Measurements from ENCODE around the gene FANCD2OS.

Gene FANCD2OS

GRCh38 chr3:10149226-10149625 lies 41.2 kb upstream of the FANCD2OS start:
- Histone ChIP-seq H3K9me3 (ENCODE audit: insufficient read depth, low read depth, low read length) (no peaks in the 10 kb centered on the region), H4K20me1 (ENCODE audit: insufficient read depth, low read length, poor library complexity, severe bottlenecking) (peaks cover 24% of the 10 kb centered on the region), H3K4me1 (ENCODE audit: insufficient read depth, low read length, poor library complexity, severe bottlenecking) (peaks cover 17% of the 10 kb centered on the region), H3K27me3 (ENCODE audit: insufficient read depth, low read length, poor library complexity, severe bottlenecking) (no peaks in the 10 kb centered on the region), H3K36me3 (ENCODE audit: insufficient read depth, low read length) (peaks cover 32% of the 10 kb centered on the region), H2AFZ (ENCODE audit: low read length) (no peak overlapping the region), H3F3A (ENCODE audit: low read depth) (no peaks in the 10 kb centered on the region), H3K9me2 (replicated peaks; ENCODE audit: low read depth, low read length) (no peaks in the 10 kb centered on the region), H3K4me2 (ENCODE audit: low read depth, low read length, poor library complexity, severe bottlenecking) (no peak overlapping the region), H3K79me2 (ENCODE audit: insufficient read depth, low read length) (peaks cover 44% of the 10 kb centered on the region), H3K4me3 (ENCODE audit: low read length, poor library complexity, severe bottlenecking) (no peak overlapping the region), H3K9ac (ENCODE audit: low read depth, low read length, poor library complexity, severe bottlenecking) (no peak overlapping the region)
- TF ChIP-seq EZH2phosphoT487 (IDR thresholded peaks at IDR 0.05; ENCODE audit: borderline replicate concordance) (no peak), CTCF (conservative IDR thresholded peaks at IDR 0.05; ENCODE audit: low read length) (no peak)

GRCh38 chr3:10145685-10146084 lies 37.6 kb upstream of the FANCD2OS start:
- H3K4me2 ChIP-seq (ENCODE audit: low read depth, low read length, poor library complexity, severe bottlenecking), result peak overlapping the region; percentile 89
- H3K4me3 ChIP-seq (ENCODE audit: low read length, poor library complexity, severe bottlenecking), result peak overlapping the region; percentile 65
- peaks cover 43% of the 10 kb centered on the region for H4K20me1 ChIP-seq (ENCODE audit: insufficient read depth, low read length, poor library complexity, severe bottlenecking)
- H3K27me3 ChIP-seq (ENCODE audit: insufficient read depth, low read length, poor library complexity, severe bottlenecking), result no peaks in the 10 kb centered on the region
- H3K9me2 ChIP-seq (replicated peaks; ENCODE audit: low read depth, low read length), result no peaks in the 10 kb centered on the region
- H3K9ac ChIP-seq (ENCODE audit: low read depth, low read length, poor library complexity, severe bottlenecking), result no peak overlapping the region
- TF ChIP-seq CTCF (conservative IDR thresholded peaks at IDR 0.05; ENCODE audit: low read length) (no peak), EZH2phosphoT487 (IDR thresholded peaks at IDR 0.05; ENCODE audit: borderline replicate concordance) (no peak)
- H3K4me1 ChIP-seq (ENCODE audit: insufficient read depth, low read length, poor library complexity, severe bottlenecking), result peaks cover 38% of the 10 kb centered on the region
- no peak overlapping the region for H2AFZ ChIP-seq (ENCODE audit: low read length)
- H3K9me3 ChIP-seq (ENCODE audit: insufficient read depth, low read depth, low read length), result no peaks in the 10 kb centered on the region
- peaks cover 68% of the 10 kb centered on the region for H3K79me2 ChIP-seq (ENCODE audit: insufficient read depth, low read length)
- no peaks in the 10 kb centered on the region for H3F3A ChIP-seq (ENCODE audit: low read depth)
- H3K36me3 ChIP-seq (ENCODE audit: insufficient read depth, low read length), result peaks cover 16% of the 10 kb centered on the region

GRCh38 chr3:10142707-10143560 lies 34.9 kb upstream of the FANCD2OS start:
- no peaks in the 10 kb centered on the region for H3K9me2 ChIP-seq (replicated peaks; ENCODE audit: low read depth, low read length)
- H2AFZ ChIP-seq (ENCODE audit: low read length), result no peak overlapping the region
- no peaks in the 10 kb centered on the region for H3K36me3 ChIP-seq (ENCODE audit: insufficient read depth, low read length)
- peak overlapping the region; percentile 100 for H3K4me3 ChIP-seq (ENCODE audit: low read length, poor library complexity, severe bottlenecking)
- no peaks in the 10 kb centered on the region for H3K9me3 ChIP-seq (ENCODE audit: insufficient read depth, low read depth, low read length)
- TF ChIP-seq EZH2phosphoT487 (IDR thresholded peaks at IDR 0.05; ENCODE audit: borderline replicate concordance) (no peak), CTCF (conservative IDR thresholded peaks at IDR 0.05; ENCODE audit: low read length) (no peak)
- no peaks in the 10 kb centered on the region for H3F3A ChIP-seq (ENCODE audit: low read depth)
- peaks cover 43% of the 10 kb centered on the region for H4K20me1 ChIP-seq (ENCODE audit: insufficient read depth, low read length, poor library complexity, severe bottlenecking)
- peak overlapping the region; percentile 89 for H3K4me2 ChIP-seq (ENCODE audit: low read depth, low read length, poor library complexity, severe bottlenecking)
- peaks cover 36% of the 10 kb centered on the region for H3K4me1 ChIP-seq (ENCODE audit: insufficient read depth, low read length, poor library complexity, severe bottlenecking)
- peaks cover 62% of the 10 kb centered on the region for H3K79me2 ChIP-seq (ENCODE audit: insufficient read depth, low read length)
- H3K27me3 ChIP-seq (ENCODE audit: insufficient read depth, low read length, poor library complexity, severe bottlenecking), result no peaks in the 10 kb centered on the region
- peak overlapping the region; percentile 80 for H3K9ac ChIP-seq (ENCODE audit: low read depth, low read length, poor library complexity, severe bottlenecking)
